Suprapubic skin (tissue), 4 donors: ENCODE results near the gene SHC4. TPM values are rescaled to one million over a fixed set of nuclear protein-coding genes. Genes with fewer than 3 reads are reported as not detected.
"Not testable (repeated sequence)": the region's sequence is repeated elsewhere in the genome, so short reads cannot be mapped to it uniquely, and the experiment has no call there.

ENCODE experiments used
- DNase-seq, 2 donors: peaks; one replicate each; pipeline ENCODE4 v3.0.0-alpha.2; 2019; ENCODE audit warnings: low spot score in 2 of 2
- H3K27ac ChIP-seq: fragments of 200-600 bp; sonication (generic); one replicate; pipeline ENCODE4 v1.5.1; 2019
- H3K27me3 ChIP-seq: fragments of 200-600 bp; sonication (generic); one replicate; pipeline ENCODE4 v1.5.1; 2019
- H3K36me3 ChIP-seq: fragments of 200-600 bp; sonication (generic); one replicate; pipeline ENCODE4 v1.5.1; 2019
- H3K4me1 ChIP-seq: fragments of 200-600 bp; sonication (generic); one replicate; pipeline ENCODE4 v1.5.1; 2019
- H3K4me3 ChIP-seq: fragments of 200-600 bp; sonication (generic); one replicate; pipeline ENCODE4 v1.5.1; 2019; ENCODE audit warnings: mild to moderate bottlenecking
- H3K9me3 ChIP-seq: fragments of 200-600 bp; sonication (generic); one replicate; pipeline ENCODE4 v1.5.1; 2019
- CTCF ChIP-seq, 2 donors: fragments of 200-600 bp in 1 of 2; fragments of 450-650 bp in 1 of 2; sonication (generic) in 1 of 2; IDR thresholded peaks; one replicate each; pipeline ENCODE4 v1.5.1; 2016 to 2019; ENCODE audit warnings: antibody characterized with exemption in 2 of 2, mild to moderate bottlenecking in 1 of 2, moderate library complexity in 1 of 2
- EP300 ChIP-seq: sonication (generic); formaldehyde crosslinking; IDR thresholded peaks from one replicate; pipeline ENCODE4 v1.6.1; 2017; ENCODE audit warnings: antibody characterized with exemption
- POLR2A ChIP-seq, 2 donors: fragments of 450-650 bp; IDR thresholded peaks; one replicate each; pipeline ENCODE4 v1.6.1; 2017; ENCODE audit warnings: antibody characterized with exemption in 2 of 2, mild to moderate bottlenecking in 2 of 2, moderate library complexity in 2 of 2
- POLR2AphosphoS5 ChIP-seq, 3 donors: sonication (generic); formaldehyde crosslinking; IDR thresholded peaks; one replicate each; pipeline ENCODE4 v1.6.1; 2017; ENCODE audit warnings: antibody characterized with exemption in 3 of 3
- WGBS: methylation state at CpG from one replicate; pipeline ENCODE4 v1.1.5; 2018; 5-methylcytosine and 5-hydroxymethylcytosine counted together
- total RNA-seq, 4 donors: library from RNA; depleted of rRNA; stranded (reverse); fragments of >200 nt; gene quantifications; one replicate each; pipeline ENCODE4 v1.1.0, GENCODE V29; 2016

SHC4 gene
- total RNA-seq, 4 donors from 2014 or later = 1.4 to 2.5 (median 1.6) TPM

- TF ChIP-seq CTCF (IDR thresholded peaks at IDR 0.05) = no peak
- TF ChIP-seq POLR2AphosphoS5 (IDR thresholded peaks at IDR 0.05) = no peak
- TF ChIP-seq POLR2A (IDR thresholded peaks at IDR 0.05) = no peak
- no peak for TF ChIP-seq EP300
- no peaks in the 10 kb centered on the region for H3K36me3 ChIP-seq
- 47% methylated on average over 2 of the region's 2 CpGs for WGBS
- peaks cover 10% of the 10 kb centered on the region for H3K4me1 ChIP-seq
- H3K27me3 ChIP-seq = no peaks in the 10 kb centered on the region
- no peak overlapping the region for H3K4me3 ChIP-seq
- DNase-seq = no peak
- H3K9me3 ChIP-seq = no peaks in the 10 kb centered on the region
- H3K27ac ChIP-seq = no peak overlapping the region
These were observed 105.3 kb downstream of the SHC4 start for GRCh38 chr15:48858401-48858800.

- DNase-seq = no peak
- H3K36me3 ChIP-seq = no peaks in the 10 kb centered on the region
- TF ChIP-seq POLR2AphosphoS5 (IDR thresholded peaks at IDR 0.05) (no peak), EP300 (no peak), POLR2A (IDR thresholded peaks at IDR 0.05) (no peak), CTCF (IDR thresholded peaks at IDR 0.05) (no peak)
- H3K4me3 ChIP-seq = no peak overlapping the region
- no peaks in the 10 kb centered on the region for H3K9me3 ChIP-seq
- 63% methylated on average over 2 of the region's 2 CpGs for WGBS
- no peaks in the 10 kb centered on the region for H3K27me3 ChIP-seq
- H3K27ac ChIP-seq = no peak overlapping the region
- peaks cover 10% of the 10 kb centered on the region for H3K4me1 ChIP-seq
These were observed 106.8 kb downstream of the SHC4 start for GRCh38 chr15:48856942-48857341.

GRCh38 chr15:48855501-48856440, 107.9 kb downstream of the SHC4 start:
- H3K27ac ChIP-seq = peak overlapping the region; percentile 18
- WGBS = 20% methylated on average over 6 of the region's 6 CpGs
- no peak for DNase-seq
- TF ChIP-seq EP300 = no peak
- TF ChIP-seq CTCF (IDR thresholded peaks at IDR 0.05) = peak; percentile 9 to 14
- H3K9me3 ChIP-seq = no peaks in the 10 kb centered on the region
- no peaks in the 10 kb centered on the region for H3K27me3 ChIP-seq
- H3K4me1 ChIP-seq = peaks cover 10% of the 10 kb centered on the region
- H3K36me3 ChIP-seq = no peaks in the 10 kb centered on the region
- no peak overlapping the region for H3K4me3 ChIP-seq

- not testable (repeated sequence) for H3K27me3 ChIP-seq, H3K4me1 ChIP-seq, H3K9me3 ChIP-seq, H3K4me3 ChIP-seq, H3K27ac ChIP-seq, H3K36me3 ChIP-seq, DNase-seq
- WGBS = 97% methylated on average over 3 of the region's 3 CpGs
These were observed 109.3 kb downstream of the SHC4 start for GRCh38 chr15:48854434-48854833.

GRCh38 chr15:48851956-48852355, 111.8 kb downstream of the SHC4 start:
- Histone ChIP-seq H3K27me3 (no peaks in the 10 kb centered on the region), H3K4me3 (no peak overlapping the region), H3K4me1 (peaks cover 10% of the 10 kb centered on the region), H3K9me3 (no peaks in the 10 kb centered on the region), H3K27ac (no peak overlapping the region), H3K36me3 (no peaks in the 10 kb centered on the region)
- DNase-seq = no peak
- TF ChIP-seq POLR2A (IDR thresholded peaks at IDR 0.05) (no peak), CTCF (IDR thresholded peaks at IDR 0.05) (no peak), EP300 (no peak), POLR2AphosphoS5 (IDR thresholded peaks at IDR 0.05) (no peak)
